Testis (tissue), 2 donors: ENCODE data around the gene HPD.
A peak's percentile ranks its signal among the peaks of the same experiment; 100 is the strongest.

Experiments used
- CTCF ChIP-seq, 3 experiments: fragments of 450-650 bp in 2 of 3; fragments of 200-600 bp in 1 of 3; sonication (generic) in 1 of 3; IDR thresholded peaks; one replicate each; pipeline ENCODE4 v1.5.1; 2016 to 2019; ENCODE audit warnings: antibody characterized with exemption in 3 of 3, mild to moderate bottlenecking in 2 of 3, moderate library complexity in 1 of 3
- POLR2A ChIP-seq: fragments of 450-650 bp; IDR thresholded peaks from one replicate; pipeline ENCODE4 v1.6.1; 2017; ENCODE audit warnings: antibody characterized with exemption, mild to moderate bottlenecking, moderate library complexity

- peak; percentile 94 to 98 (median 96) for TF ChIP-seq CTCF (IDR thresholded peaks at IDR 0.05)
- no peak for TF ChIP-seq POLR2A
These were observed 63.4 kb downstream of the HPD start for GRCh38 chr12:121795034-121795968.
